Duodenal mucosa (tissue), 2 donors: ENCODE results near the gene SUGP1.
A peak's percentile ranks its signal among the peaks of the same experiment; 100 is the strongest.

Experiments
- H3K27ac ChIP-seq: one replicate; pipeline ENCODE4 v1.7.0; 2013; ENCODE audit warnings: low read depth, low read length
- H3K27me3 ChIP-seq, 2 donors: one replicate each; pipeline ENCODE4 v1.7.0; 2013; ENCODE audit warnings: low read length in 2 of 2, control low read depth in 1 of 2; ENCODE audit not compliant: insufficient read depth in 2 of 2, control insufficient read depth in 1 of 2
- H3K36me3 ChIP-seq, 2 donors: one replicate each; pipeline ENCODE4 v1.7.0; 2013; ENCODE audit warnings: low read length in 2 of 2, control low read depth in 1 of 2; ENCODE audit not compliant: insufficient read depth in 2 of 2, control insufficient read depth in 1 of 2
- H3K4me1 ChIP-seq, 2 donors: one replicate each; pipeline ENCODE4 v1.7.0; 2013; ENCODE audit warnings: low read length in 2 of 2, control low read depth in 1 of 2; ENCODE audit not compliant: insufficient read depth in 2 of 2, control insufficient read depth in 1 of 2
- H3K4me3 ChIP-seq, 2 donors: one replicate each; pipeline ENCODE4 v1.7.0; 2013; ENCODE audit warnings: low read length in 2 of 2, low read depth in 1 of 2
- H3K9ac ChIP-seq, 2 donors: one replicate each; pipeline ENCODE4 v1.7.0; 2013; ENCODE audit warnings: low read length in 2 of 2, low read depth in 1 of 2
- H3K9me3 ChIP-seq, 2 donors: one replicate each; pipeline ENCODE4 v1.7.0; 2013; ENCODE audit warnings: low read length in 2 of 2, control low read depth in 1 of 2; ENCODE audit not compliant: control insufficient read depth in 1 of 2

Gene SUGP1

DNA sequence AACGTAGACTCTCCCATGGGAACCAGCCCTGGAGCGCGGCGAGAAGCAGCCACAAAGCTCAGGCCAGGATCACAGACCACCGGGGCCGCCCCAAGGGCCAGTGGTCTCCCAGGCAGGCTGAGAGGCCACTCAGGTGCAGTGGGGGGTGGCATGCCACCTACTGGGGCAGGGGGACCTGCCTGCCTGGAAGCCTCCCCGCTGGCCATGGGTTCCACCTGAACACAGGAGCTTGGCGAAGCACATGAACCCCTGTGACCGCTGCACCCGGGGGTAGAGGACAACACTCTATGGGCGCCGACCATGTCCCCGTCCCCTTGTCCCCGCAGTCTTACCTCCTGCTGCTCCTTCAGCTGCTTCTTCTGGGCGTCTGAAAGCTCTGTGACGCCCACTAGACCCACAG lies 40.5 kb downstream of the SUGP1 start:
- Histone ChIP-seq H3K4me1 (peaks cover 10% of the 10 kb centered on the region in 2 donors), H3K27ac (no peak overlapping the region), H3K27me3 (no peaks in the 10 kb centered on the region), H3K9me3 (no peaks in the 10 kb centered on the region), H3K36me3 (peaks cover 21 to 76% of the 10 kb centered on the region in 2 donors), H3K4me3 (no peak overlapping the region), H3K9ac (no peak overlapping the region)

DNA sequence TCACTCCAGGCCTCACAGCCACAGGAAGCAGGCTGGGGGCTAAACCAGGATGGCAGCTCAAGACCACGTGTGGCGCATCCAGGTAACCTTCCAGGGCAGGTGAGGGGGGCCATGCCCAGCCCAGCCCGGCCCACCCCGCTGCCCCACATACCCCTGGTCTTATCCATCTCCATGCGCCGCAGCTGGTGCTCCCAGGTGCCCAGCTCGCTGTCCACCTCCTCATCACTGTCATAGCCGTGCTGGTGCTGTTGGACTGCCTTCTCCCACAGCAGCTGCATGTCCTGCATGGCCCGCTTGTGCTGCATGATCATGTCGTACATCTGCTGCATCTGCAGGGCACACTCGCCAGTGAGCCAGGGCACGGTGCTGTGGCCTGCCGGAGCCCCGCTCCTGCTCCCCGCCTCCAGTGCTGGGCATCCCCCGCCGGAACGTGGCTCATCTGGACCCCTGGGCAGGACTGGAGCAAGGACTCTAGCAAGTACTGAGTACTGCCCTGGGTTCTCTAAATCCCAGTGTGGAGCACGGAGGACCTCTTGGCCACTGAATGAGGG lies 41.2 kb downstream of the SUGP1 start:
- no peak overlapping the region for H3K9ac ChIP-seq
- H3K4me3 ChIP-seq = no peak overlapping the region
- no peaks in the 10 kb centered on the region for H3K9me3 ChIP-seq
- H3K4me1 ChIP-seq = peaks cover 17% of the 10 kb centered on the region in 2 donors
- no peak overlapping the region for H3K27ac ChIP-seq
- H3K36me3 ChIP-seq = peaks cover 16 to 70% of the 10 kb centered on the region in 2 donors
- no peaks in the 10 kb centered on the region for H3K27me3 ChIP-seq

DNA sequence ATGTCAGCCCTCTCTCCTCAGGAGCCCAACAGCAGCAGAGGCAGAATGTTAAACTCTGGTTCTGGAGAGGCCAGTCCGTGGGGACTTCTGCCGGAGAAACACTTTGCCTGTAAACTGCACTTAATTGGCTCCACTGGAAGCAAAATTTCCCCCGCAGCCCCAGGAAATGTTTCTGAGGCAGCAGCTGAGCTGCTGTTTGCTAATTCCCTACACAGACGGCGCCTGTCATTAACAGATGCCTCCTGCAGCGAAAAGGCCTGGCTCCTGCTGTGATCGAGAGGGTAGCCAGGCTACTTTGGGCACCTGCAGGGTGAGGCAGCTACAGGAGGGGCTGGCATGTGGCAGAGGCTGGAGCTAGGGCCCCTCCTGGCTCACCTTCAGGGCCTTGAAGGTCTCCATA lies 42.0 kb downstream of the SUGP1 start:
- Histone ChIP-seq H3K27ac (no peak overlapping the region), H3K9ac (no peak overlapping the region), H3K4me1 (peaks cover 24 to 25% of the 10 kb centered on the region in 2 donors), H3K27me3 (no peaks in the 10 kb centered on the region), H3K4me3 (no peak overlapping the region), H3K36me3 (peaks cover 16 to 64% of the 10 kb centered on the region in 2 donors), H3K9me3 (no peaks in the 10 kb centered on the region)

DNA sequence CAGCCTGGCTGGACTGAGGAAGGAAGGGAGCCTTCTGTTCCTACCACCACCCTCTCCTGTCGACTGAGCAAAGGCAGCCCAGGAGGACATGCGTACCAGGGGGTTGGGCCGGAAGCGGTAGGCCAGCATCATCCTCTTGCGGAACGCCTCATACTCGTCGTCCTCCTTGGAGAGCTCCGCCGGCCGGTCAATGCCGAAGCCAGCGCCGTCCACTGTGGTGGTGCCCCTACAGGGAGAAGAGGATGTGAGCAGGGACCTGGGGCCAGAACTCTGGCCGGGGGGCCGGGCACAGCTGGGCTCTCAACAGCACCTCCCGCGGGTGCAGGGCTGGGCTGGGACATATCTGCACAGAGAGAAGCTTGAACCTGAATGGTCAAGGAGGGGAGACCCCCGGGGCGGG lies 43.5 kb downstream of the SUGP1 start:
- Histone ChIP-seq H3K9ac (no peak overlapping the region), H3K4me3 (no peak overlapping the region), H3K27ac (no peak overlapping the region), H3K9me3 (no peaks in the 10 kb centered on the region), H3K27me3 (no peaks in the 10 kb centered on the region), H3K4me1 (peaks cover 25% of the 10 kb centered on the region in 2 donors), H3K36me3 (peaks cover 16 to 58% of the 10 kb centered on the region in 2 donors)

DNA sequence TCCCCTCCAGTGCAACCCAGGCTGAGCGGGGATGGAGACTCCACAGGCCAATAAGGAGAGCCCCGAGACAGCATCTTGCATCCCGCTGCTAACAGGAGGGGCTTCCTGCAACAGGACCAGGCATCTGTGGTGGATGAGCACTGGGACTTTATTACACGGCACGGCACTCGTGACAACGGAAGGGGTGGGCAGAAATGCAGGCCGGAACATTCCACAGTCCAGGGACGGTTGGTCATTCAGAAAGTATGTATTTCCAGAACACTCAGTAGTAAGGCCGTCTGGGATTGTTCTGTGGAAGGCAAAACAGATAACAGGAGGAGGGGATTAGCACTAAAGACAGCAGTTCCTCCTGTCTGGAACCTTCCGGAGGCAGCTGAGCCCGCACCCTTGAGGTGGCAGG lies 43.9 kb downstream of the SUGP1 start:
- Histone ChIP-seq H3K27ac (no peak overlapping the region), H3K36me3 (peaks cover 16 to 53% of the 10 kb centered on the region in 2 donors), H3K27me3 (no peaks in the 10 kb centered on the region), H3K9me3 (no peaks in the 10 kb centered on the region), H3K4me1 (peaks cover 25% of the 10 kb centered on the region in 2 donors), H3K4me3 (no peak overlapping the region), H3K9ac (no peak overlapping the region)

DNA sequence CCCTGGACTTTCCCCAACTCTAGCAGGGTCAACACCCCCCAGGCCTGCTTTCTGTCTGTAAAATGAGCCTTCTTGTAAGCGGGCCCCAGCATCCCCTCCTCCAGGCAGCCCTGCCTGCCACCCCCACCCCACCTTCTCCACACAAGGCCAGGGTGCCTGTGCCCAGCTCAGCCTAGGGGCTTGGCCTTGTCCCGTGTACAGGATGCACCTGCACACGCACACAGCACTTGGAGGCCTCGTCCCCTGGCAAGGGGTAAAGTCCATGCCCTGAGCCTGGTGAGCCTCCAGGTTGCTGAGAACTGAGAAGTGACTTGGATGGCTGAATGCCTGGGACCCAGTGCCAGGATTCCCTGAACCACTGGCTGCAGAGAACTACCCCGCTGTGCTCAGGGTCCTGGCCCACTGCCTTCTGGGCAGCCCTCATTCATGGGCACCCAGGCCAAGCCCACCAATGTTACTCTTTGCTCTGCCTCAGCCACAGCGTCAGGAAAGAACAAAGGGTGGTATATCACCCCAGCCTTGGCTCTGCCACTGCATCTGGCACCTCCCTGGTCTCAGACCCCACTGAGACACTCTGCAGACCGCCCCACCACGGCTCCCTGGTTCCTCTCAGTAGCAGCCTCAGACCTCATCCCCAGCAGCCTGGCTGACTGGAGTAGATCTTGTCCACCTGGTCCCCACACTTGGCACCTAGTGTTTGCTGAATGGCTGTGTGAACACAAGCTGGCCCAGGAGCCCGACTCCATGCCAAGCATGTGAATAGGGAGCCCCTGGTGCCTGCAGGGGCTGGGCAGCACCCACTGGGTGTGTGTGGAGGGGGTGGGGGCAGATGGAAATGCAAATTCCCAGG lies 45.4 kb downstream of the SUGP1 start:
- H3K27ac ChIP-seq = peak overlapping the region; percentile 32
- H3K4me1 ChIP-seq = peaks cover 28 to 33% of the 10 kb centered on the region in 2 donors
- H3K9me3 ChIP-seq = no peaks in the 10 kb centered on the region
- H3K27me3 ChIP-seq = no peaks in the 10 kb centered on the region
- peaks cover 16 to 45% of the 10 kb centered on the region in 2 donors for H3K36me3 ChIP-seq
- H3K4me3 ChIP-seq = peak overlapping the region in 1 of 2 donors; percentile 51
- H3K9ac ChIP-seq = peak overlapping the region in 1 of 2 donors; percentile 32

DNA sequence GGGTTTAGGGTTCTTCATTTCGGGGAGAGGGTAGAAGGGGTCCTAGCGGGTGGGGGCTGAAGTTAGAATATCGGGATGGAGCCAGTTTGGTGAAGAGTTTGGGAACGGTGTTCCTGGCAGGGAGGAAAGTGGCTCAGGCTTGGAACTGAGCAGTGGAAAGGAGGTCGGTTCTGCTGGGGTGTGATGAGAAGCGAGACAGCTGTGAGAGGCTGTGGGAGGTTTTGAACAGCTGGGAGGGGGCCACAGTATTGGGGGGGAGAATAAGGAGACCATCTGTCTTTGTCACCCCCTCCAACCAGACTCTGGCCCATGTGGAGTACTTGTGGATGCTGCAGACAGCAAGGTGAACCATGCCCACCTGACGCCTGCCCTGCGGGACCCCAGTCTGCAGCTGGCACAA lies 46.2 kb downstream of the SUGP1 start:
- peaks cover 28 to 33% of the 10 kb centered on the region in 2 donors for H3K4me1 ChIP-seq
- H3K27ac ChIP-seq = peak overlapping the region; percentile 32
- no peak overlapping the region for H3K4me3 ChIP-seq
- peaks cover 11 to 45% of the 10 kb centered on the region in 2 donors for H3K36me3 ChIP-seq
- H3K27me3 ChIP-seq = no peaks in the 10 kb centered on the region
- H3K9me3 ChIP-seq = no peaks in the 10 kb centered on the region
- peak overlapping the region in 1 of 2 donors; percentile 32 for H3K9ac ChIP-seq

DNA sequence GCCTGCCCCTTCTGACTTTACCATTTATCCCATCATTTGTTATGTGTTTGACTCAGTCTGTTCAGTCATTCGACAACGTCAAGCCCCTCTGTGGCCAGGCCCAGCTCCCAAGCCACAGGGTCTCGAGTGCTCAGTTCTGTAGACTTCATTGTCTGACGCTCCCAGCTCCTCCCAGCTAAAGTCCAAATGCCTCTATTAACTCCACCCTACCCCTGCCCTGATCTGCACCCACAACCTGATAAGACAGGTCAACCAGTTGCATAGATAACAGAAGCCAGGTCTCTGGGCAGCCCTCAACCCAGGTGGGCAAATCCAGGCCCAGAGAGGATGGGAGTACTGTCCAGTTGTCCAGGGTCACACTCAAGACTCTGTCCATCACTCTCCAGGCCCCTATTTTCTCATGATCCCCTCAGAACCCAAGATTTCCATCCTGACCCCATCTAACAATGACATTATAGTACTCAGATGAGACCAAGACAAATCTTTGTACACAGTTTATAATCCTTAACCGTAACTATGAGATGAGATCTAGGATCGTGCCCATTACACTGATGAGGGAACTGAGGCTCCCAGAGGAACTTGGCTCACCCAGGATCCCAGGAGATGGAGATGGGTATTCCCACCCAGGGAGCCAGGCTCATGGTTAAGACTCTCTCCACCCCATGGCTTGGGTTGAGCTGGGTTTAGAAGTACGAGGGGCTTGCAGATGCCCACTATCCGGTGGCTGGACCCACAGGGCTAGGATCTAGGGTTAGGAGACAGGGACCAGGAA lies 48.3 kb downstream of the SUGP1 start:
- Histone ChIP-seq H3K4me1 (peaks cover 28 to 33% of the 10 kb centered on the region in 2 donors), H3K4me3 (peak overlapping the region; percentile 61 to 68), H3K9ac (peak overlapping the region; percentile 33 to 62), H3K36me3 (peaks cover 10 to 31% of the 10 kb centered on the region in 2 donors), H3K27ac (peak overlapping the region; percentile 33), H3K9me3 (no peaks in the 10 kb centered on the region), H3K27me3 (no peaks in the 10 kb centered on the region)

DNA sequence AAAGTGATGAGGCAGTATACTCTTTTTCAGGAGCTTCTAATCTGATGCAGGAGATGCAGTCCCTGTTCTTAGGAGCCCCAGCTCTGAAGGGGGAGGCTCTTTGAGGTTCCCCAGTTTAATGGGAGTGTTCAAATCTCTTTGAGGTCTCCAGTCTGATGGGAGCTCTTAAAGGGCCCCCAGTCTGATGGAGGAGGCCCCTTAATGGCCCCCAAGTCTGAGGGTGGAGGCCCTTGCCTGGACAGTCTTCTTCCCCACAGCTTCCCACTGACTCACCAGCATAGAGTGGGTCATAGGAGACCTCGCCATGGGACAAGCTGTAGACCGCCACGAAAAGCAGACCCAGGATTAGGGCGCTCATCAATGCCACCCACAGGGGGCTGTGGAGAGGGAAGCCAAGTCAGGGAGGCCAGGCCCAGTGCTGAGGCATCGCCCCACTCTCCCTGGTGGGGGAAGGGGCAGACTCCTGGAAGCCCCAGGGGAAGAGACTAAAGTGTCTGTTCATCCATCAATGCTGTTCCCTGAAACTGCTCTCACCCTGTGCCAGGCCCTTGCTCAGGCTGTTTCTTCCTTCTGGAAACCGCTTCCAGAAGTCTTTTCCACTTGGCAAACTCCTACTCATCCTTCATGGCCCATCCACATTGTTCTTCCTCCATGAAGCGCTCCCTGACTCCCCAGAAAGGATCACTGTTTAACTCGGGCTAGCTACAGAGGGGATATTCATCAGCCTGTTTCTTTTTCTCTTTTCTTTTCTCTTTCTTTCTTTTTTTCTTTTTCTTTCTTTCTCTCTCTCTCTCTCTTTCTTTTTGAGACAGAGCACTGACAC lies 49.3 kb downstream of the SUGP1 start:
- H3K4me1 ChIP-seq = peaks cover 28 to 33% of the 10 kb centered on the region in 2 donors
- peak overlapping the region in 1 of 2 donors; percentile 10 for H3K9ac ChIP-seq
- no peaks in the 10 kb centered on the region for H3K9me3 ChIP-seq
- peaks cover 5 to 33% of the 10 kb centered on the region in 2 donors for H3K36me3 ChIP-seq
- no peaks in the 10 kb centered on the region for H3K27me3 ChIP-seq
- H3K4me3 ChIP-seq = peak overlapping the region in 1 of 2 donors; percentile 30
- H3K27ac ChIP-seq = no peak overlapping the region
